Measurements from ENCODE around the gene MYO3B. TPM values are rescaled to one million over a fixed set of nuclear protein-coding genes. Genes with fewer than 3 reads are reported as not detected.

The MYO3B gene
- total RNA-seq, 1 experiment from 2014 or later = 0.09 TPM

DNA sequence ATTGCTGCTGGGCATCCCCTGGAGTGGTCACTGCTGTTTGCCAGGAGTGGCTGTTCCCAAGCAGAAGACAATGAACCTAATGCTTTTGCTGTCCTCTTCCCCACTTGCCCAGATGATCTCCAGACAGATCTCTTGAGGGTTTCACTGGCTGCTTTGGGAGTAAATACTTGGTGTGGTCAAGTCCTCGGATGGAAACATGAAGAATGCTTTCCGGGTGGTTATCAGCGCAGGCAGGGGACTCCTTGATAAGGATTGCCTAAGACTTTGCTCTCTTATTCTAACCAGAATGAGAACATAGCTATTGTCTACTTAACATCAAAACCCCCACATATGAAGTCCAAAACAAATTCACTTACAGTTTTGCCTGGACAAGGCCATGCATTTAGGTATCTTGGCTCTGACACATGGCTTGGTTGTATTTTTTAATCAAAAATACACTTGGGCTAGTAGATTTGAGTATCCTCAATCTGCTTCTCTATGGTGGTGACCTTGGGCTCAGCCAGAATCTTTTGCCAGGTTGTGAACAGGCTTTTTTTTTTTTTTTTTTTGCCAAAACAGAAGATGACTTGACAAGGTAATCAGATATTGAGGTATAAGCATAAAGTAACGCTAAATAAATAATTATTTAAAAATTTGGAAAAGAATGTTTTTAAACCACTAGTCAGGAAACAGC is 34.8 kb upstream of the MYO3B start:
- no peak for DNase-seq
- Mint-ChIP-seq H3K4me1 (ENCODE audit: low read depth, unreplicated experiment) (peaks cover 6% of the 10 kb centered on the region), H3K36me3 (ENCODE audit: insufficient read depth, unreplicated experiment) (no peaks in the 10 kb centered on the region), H3K4me3 (ENCODE audit: unreplicated experiment) (no peak overlapping the region), H3K27me3 (ENCODE audit: insufficient read depth, unreplicated experiment) (no peaks in the 10 kb centered on the region), H3K9me3 (ENCODE audit: unreplicated experiment) (no peaks in the 10 kb centered on the region), H3K27ac (ENCODE audit: unreplicated experiment) (no peak overlapping the region)
- intact Hi-C loops (cut with micrococcal nuclease; ENCODE audit: unreplicated experiment) = no loop called here
- Histone ChIP-seq H3K27me3 (replicated peaks; ENCODE audit: control insufficient read depth, insufficient read depth, low read length) (no peaks in the 10 kb centered on the region), H3K4me3 (ENCODE audit: low read depth, low read length) (no peak overlapping the region), H3K4me1 (peaks cover 10% of the 10 kb centered on the region), H3K36me3 (ENCODE audit: control insufficient read depth, insufficient read depth, low read length) (no peaks in the 10 kb centered on the region), H3K9me3 (no peaks in the 10 kb centered on the region)
- CTCF ChIA-PET = interaction anchor here (0.6 kb wide), 1 partner anchor 398 kb away, joined by 3 read pairs; no protein-coding TSS in a partner anchor
- TF ChIP-seq, protein P1, sequence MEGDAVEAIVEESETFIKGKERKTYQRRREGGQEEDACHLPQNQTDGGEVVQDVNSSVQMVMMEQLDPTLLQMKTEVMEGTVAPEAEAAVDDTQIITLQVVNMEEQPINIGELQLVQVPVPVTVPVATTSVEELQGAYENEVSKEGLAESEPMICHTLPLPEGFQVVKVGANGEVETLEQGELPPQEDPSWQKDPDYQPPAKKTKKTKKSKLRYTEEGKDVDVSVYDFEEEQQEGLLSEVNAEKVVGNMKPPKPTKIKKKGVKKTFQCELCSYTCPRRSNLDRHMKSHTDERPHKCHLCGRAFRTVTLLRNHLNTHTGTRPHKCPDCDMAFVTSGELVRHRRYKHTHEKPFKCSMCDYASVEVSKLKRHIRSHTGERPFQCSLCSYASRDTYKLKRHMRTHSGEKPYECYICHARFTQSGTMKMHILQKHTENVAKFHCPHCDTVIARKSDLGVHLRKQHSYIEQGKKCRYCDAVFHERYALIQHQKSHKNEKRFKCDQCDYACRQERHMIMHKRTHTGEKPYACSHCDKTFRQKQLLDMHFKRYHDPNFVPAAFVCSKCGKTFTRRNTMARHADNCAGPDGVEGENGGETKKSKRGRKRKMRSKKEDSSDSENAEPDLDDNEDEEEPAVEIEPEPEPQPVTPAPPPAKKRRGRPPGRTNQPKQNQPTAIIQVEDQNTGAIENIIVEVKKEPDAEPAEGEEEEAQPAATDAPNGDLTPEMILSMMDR (IDR thresholded peaks at IDR 0.05; ENCODE audit: insufficient read depth in 1 of 2, low read depth in 1 of 2, low read length in 1 of 2, severe bottlenecking in 1 of 2, unreplicated experiment in 1 of 2) = no peak
- BruUV-seq (replicated peaks) = no TSS peak
- POLR2A ChIA-PET = no interaction called here

GRCh38 chr2:170144761-170145160 is 33.2 kb upstream of the MYO3B start:
- H3K36me3 Mint-ChIP-seq (ENCODE audit: insufficient read depth, unreplicated experiment) = no peaks in the 10 kb centered on the region
- no TSS peak for BruUV-seq (replicated peaks)
- H3K9me3 Mint-ChIP-seq (ENCODE audit: unreplicated experiment) = no peaks in the 10 kb centered on the region
- ChIA-PET CTCF (no interaction called here), POLR2A (no interaction called here)
- Histone ChIP-seq H3K27me3 (replicated peaks; ENCODE audit: control insufficient read depth, insufficient read depth, low read length) (no peaks in the 10 kb centered on the region), H3K4me3 (ENCODE audit: low read depth, low read length) (no peak overlapping the region), H3K4me1 (peaks cover 10% of the 10 kb centered on the region), H3K9me3 (0 out of 2 replicates have a peak, but pooled peaks cover 3% of the 10 kb centered on the region), H3K36me3 (ENCODE audit: control insufficient read depth, insufficient read depth, low read length) (no peaks in the 10 kb centered on the region)
- intact Hi-C loops (cut with micrococcal nuclease; ENCODE audit: unreplicated experiment) = no loop called here
- no peak overlapping the region for H3K27ac Mint-ChIP-seq (ENCODE audit: unreplicated experiment)
- no peaks in the 10 kb centered on the region for H3K27me3 Mint-ChIP-seq (ENCODE audit: insufficient read depth, unreplicated experiment)
- H3K4me1 Mint-ChIP-seq (ENCODE audit: low read depth, unreplicated experiment) = peaks cover 6% of the 10 kb centered on the region
- no peak for DNase-seq
- no peak overlapping the region for H3K4me3 Mint-ChIP-seq (ENCODE audit: unreplicated experiment)
- TF ChIP-seq, protein P1 (IDR thresholded peaks at IDR 0.05; ENCODE audit: insufficient read depth in 1 of 2, low read depth in 1 of 2, low read length in 1 of 2, severe bottlenecking in 1 of 2, unreplicated experiment in 1 of 2) = no peak

DNA sequence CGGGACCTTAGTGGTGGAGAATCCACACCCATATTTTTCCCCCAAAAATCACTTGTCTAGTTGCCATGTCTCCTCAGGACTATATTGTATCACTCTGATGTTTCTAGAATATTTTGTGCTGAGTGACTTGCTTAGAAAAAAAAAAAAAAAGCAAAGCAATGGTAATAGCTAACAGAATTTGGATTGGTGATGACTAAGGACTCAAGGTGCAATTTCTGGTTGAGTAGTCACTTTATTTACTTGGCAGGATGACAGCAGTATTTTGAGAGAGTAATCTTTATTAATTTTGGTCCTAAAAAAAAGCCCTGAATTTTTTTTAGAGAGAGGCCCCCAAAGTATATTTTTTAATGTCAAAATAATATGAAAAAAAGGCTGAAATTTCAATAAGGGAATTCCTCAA is 32.8 kb upstream of the MYO3B start:
- no peak for DNase-seq
- Histone ChIP-seq H3K4me3 (ENCODE audit: low read depth, low read length) (no peak overlapping the region), H3K27me3 (replicated peaks; ENCODE audit: control insufficient read depth, insufficient read depth, low read length) (no peaks in the 10 kb centered on the region), H3K9me3 (0 out of 2 replicates have a peak, but pooled peaks cover 3% of the 10 kb centered on the region), H3K4me1 (peaks cover 10% of the 10 kb centered on the region), H3K36me3 (ENCODE audit: control insufficient read depth, insufficient read depth, low read length) (no peaks in the 10 kb centered on the region)
- no TSS peak for BruUV-seq (replicated peaks)
- Mint-ChIP-seq H3K27ac (ENCODE audit: unreplicated experiment) (no peak overlapping the region), H3K4me1 (ENCODE audit: low read depth, unreplicated experiment) (peaks cover 6% of the 10 kb centered on the region), H3K4me3 (ENCODE audit: unreplicated experiment) (no peak overlapping the region), H3K9me3 (ENCODE audit: unreplicated experiment) (no peaks in the 10 kb centered on the region), H3K27me3 (ENCODE audit: insufficient read depth, unreplicated experiment) (no peaks in the 10 kb centered on the region), H3K36me3 (ENCODE audit: insufficient read depth, unreplicated experiment) (no peaks in the 10 kb centered on the region)
- intact Hi-C loops (cut with micrococcal nuclease; ENCODE audit: unreplicated experiment) = no loop called here
- TF ChIP-seq, protein P1 (IDR thresholded peaks at IDR 0.05; ENCODE audit: insufficient read depth in 1 of 2, low read depth in 1 of 2, low read length in 1 of 2, severe bottlenecking in 1 of 2, unreplicated experiment in 1 of 2) = no peak
- POLR2A ChIA-PET = interaction anchor here (0.7 kb wide), 1 partner anchor 318 kb away, joined by 3 read pairs; no protein-coding TSS in a partner anchor
- CTCF ChIA-PET = no interaction called here

Data from Caco-2 (cell line).